ENCODE results near the gene OGN. TPM values are rescaled to one million over a fixed set of nuclear protein-coding genes. Genes with fewer than 3 reads are reported as not detected.

The OGN gene
- total and polyA plus RNA-seq, 2 donors (not counting 1 experiment from before 2014, with no cell fraction given), result not detected

GRCh38 chr9:92402826-92403745 lies 1.3 kb downstream of the OGN start:
- ChIA-PET CTCF (no interaction called here), POLR2A (no interaction called here)

More at GRCh38 chr9:92402826-92403745, 1.3 kb downstream of the OGN start:
- intact Hi-C loops (cut with micrococcal nuclease), result no loop called here
- H3K4me3 ChIP-seq (ENCODE audit: control extremely low read depth in 1 of 5, extremely low read depth in 1 of 5, insufficient read depth in 1 of 5, low read depth in 2 of 5, low read length in 4 of 5), result no peak overlapping the region
- H3K9me3 Mint-ChIP-seq (ENCODE audit: insufficient read depth), result no peaks in the 10 kb centered on the region
- no peaks in the 10 kb centered on the region for H3K27me3 Mint-ChIP-seq
- no peak for ATAC-seq (ENCODE audit: low read depth)
- peaks cover 17% of the 10 kb centered on the region for H3K4me1 Mint-ChIP-seq
- H3K4me3 Mint-ChIP-seq, result no peak overlapping the region
- peaks cover 13 to 15% of the 10 kb centered on the region in 2 donors for H3K4me1 ChIP-seq (ENCODE audit: control insufficient read depth in 2 of 2, insufficient read depth in 2 of 2, low read length in 2 of 2)
- no CpG with 5 or more reads among the region's 5 CpGs for WGBS (ENCODE audit: insufficient coverage)
- DNase-seq, result no peak
- H3K36me3 ChIP-seq (replicated peaks in 1 of 2; ENCODE audit: control extremely low read depth in 1 of 2, control insufficient read depth in 1 of 2, extremely low read depth in 1 of 2, insufficient read depth in 2 of 2, low read length in 1 of 2), result no peaks in the 10 kb centered on the region
- no peak for TF ChIP-seq EZH2 (IDR thresholded peaks at IDR 0.05; ENCODE audit: borderline replicate concordance, insufficient read depth, low read depth, low read length, poor library complexity, severe bottlenecking)
- TF ChIP-seq CTCF (IDR thresholded peaks at IDR 0.05), result no peak
- H3K27ac Mint-ChIP-seq, result no peak overlapping the region
- H2AFZ ChIP-seq (ENCODE audit: insufficient read depth, low read depth, low read length, poor library complexity, severe bottlenecking), result no peak overlapping the region
- H3K9ac ChIP-seq (ENCODE audit: low read length), result no peak overlapping the region
- no peak overlapping the region for H3K4me2 ChIP-seq (replicated peaks; ENCODE audit: low read depth, low read length, poor library complexity, severe bottlenecking)
- H3K9me3 ChIP-seq (ENCODE audit: control extremely low read depth in 1 of 3, control insufficient read depth in 2 of 3, insufficient read depth in 1 of 3, low read length in 2 of 3), result no peaks in the 10 kb centered on the region
- no peaks in the 10 kb centered on the region for H4K20me1 ChIP-seq (ENCODE audit: control insufficient read depth, insufficient read depth, low read length, poor library complexity, severe bottlenecking)
- no peaks in the 10 kb centered on the region for H3K27me3 ChIP-seq (replicated peaks in 1 of 4; ENCODE audit: control extremely low read depth in 1 of 4, control insufficient read depth in 3 of 4, insufficient read depth in 4 of 4, low read length in 3 of 4)
- H3K27ac ChIP-seq (ENCODE audit: low read length in 2 of 2), result no peak overlapping the region
- no peaks in the 10 kb centered on the region for H3K79me2 ChIP-seq (ENCODE audit: control insufficient read depth, insufficient read depth, low read length)
